Measurements from ENCODE around the gene FXYD3.

Gene FXYD3

DNA sequence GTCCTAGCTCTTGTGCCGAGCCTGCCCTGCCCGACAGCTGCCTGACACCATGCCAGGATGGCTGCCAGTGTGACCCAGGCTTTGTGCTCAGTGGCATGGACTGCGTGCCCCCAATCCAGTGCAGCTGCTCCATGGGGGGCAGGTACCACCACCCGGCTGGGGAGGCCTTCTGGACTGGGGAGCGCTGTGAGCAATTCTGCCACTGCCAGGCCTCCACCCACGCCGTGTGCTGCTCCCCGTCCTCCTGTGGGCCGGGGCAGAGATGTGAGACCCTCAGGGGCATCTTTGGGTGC, 9.4 kb upstream of the FXYD3 start:
- TF ChIP-seq SIN3A (IDR thresholded peaks at IDR 0.05; ENCODE audit: borderline replicate concordance, insufficient read depth, low read length) (no peak), POLR2AphosphoS5 (IDR thresholded peaks at IDR 0.05; ENCODE audit: low read depth, low read length) (no peak), TAF1 (IDR thresholded peaks at IDR 0.05; ENCODE audit: borderline replicate concordance, insufficient read depth, low read length) (no peak), FOXP2 (optimal IDR thresholded peaks at IDR 0.05; ENCODE audit: borderline replicate concordance, extremely low read depth, extremely low read length, insufficient read depth) (no peak)
- TF ChIP-seq, protein P1, sequence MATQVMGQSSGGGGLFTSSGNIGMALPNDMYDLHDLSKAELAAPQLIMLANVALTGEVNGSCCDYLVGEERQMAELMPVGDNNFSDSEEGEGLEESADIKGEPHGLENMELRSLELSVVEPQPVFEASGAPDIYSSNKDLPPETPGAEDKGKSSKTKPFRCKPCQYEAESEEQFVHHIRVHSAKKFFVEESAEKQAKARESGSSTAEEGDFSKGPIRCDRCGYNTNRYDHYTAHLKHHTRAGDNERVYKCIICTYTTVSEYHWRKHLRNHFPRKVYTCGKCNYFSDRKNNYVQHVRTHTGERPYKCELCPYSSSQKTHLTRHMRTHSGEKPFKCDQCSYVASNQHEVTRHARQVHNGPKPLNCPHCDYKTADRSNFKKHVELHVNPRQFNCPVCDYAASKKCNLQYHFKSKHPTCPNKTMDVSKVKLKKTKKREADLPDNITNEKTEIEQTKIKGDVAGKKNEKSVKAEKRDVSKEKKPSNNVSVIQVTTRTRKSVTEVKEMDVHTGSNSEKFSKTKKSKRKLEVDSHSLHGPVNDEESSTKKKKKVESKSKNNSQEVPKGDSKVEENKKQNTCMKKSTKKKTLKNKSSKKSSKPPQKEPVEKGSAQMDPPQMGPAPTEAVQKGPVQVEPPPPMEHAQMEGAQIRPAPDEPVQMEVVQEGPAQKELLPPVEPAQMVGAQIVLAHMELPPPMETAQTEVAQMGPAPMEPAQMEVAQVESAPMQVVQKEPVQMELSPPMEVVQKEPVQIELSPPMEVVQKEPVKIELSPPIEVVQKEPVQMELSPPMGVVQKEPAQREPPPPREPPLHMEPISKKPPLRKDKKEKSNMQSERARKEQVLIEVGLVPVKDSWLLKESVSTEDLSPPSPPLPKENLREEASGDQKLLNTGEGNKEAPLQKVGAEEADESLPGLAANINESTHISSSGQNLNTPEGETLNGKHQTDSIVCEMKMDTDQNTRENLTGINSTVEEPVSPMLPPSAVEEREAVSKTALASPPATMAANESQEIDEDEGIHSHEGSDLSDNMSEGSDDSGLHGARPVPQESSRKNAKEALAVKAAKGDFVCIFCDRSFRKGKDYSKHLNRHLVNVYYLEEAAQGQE (IDR thresholded peaks at IDR 0.05; ENCODE audit: insufficient read depth in 1 of 2, low read depth in 2 of 2, low read length in 2 of 2): no peak

DNA sequence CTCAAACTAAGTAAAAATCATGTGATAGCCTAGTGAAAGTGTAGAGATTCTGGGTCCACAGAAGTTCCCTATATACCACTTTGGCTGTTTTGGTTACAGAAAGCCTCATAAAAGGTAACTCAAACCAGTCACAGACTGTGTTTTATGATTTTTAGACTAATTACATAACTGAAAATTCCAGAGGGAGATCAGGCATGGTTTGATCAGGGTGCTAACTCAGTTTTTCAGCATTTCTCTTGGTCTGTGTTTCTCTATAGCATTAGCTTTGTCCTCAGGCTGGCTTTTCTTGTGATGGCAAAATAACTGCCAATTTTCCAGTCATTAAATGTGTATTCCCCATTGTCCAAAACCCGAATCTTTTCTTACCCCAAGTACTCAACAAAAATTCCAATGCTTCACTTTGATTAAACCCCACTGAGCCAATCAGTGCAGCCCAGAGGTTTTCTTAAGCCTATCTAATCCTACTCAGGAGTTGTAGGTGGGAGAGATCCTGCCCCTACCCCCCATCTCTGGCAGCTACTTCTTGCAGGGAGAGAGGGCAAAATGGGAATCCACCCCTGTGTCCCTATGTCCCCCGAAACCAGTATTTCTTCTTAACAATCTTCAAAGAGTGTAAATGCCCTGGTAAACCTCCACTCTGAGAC, 8.6 kb upstream of the FXYD3 start:
- TF ChIP-seq TAF1 (IDR thresholded peaks at IDR 0.05; ENCODE audit: borderline replicate concordance, insufficient read depth, low read length): no peak

DNA sequence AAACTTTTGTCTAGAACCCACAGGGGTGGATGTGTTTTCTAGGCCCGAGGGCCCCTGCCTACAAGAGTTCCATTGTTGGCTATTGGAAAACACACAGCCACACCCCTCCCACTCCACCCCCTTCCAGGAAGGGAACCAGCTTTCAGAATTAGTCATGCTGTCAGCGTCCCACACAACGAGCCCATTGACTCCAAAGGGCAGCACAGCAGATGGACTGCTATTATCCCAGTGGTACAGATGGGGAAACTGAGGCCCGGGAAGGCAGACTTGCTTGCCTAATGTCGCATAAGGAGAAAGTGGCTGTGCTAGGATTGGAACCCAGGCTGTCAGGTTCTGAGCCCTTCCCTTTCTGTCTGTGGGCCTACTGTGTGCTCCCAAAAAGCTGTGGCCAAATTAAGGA, 8.1 kb upstream of the FXYD3 start:
- no peak for TF ChIP-seq SIN3A (IDR thresholded peaks at IDR 0.05; ENCODE audit: borderline replicate concordance, insufficient read depth, low read length)

DNA sequence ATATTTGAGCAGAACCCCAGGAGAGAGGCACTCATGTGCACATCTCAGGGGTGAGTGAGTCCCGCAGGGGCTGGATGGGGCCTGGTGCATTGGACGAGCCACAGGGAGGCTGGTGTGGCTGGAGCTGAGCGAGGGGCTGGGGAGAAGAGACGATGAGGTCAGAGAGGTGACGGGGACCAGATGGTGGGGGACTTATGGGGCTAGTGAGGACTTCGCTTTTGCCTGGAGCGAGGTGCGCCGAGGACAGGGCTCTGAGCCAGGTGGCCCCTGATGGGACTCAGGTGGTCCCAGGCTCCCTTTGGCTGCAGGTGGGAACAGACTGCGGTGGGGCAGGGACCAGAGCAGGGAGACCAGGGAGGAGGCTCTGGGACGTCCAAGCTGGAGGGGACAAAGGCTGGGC, 6.9 kb upstream of the FXYD3 start:
- TF ChIP-seq SIN3A (IDR thresholded peaks at IDR 0.05; ENCODE audit: borderline replicate concordance, insufficient read depth, low read length): no peak

DNA sequence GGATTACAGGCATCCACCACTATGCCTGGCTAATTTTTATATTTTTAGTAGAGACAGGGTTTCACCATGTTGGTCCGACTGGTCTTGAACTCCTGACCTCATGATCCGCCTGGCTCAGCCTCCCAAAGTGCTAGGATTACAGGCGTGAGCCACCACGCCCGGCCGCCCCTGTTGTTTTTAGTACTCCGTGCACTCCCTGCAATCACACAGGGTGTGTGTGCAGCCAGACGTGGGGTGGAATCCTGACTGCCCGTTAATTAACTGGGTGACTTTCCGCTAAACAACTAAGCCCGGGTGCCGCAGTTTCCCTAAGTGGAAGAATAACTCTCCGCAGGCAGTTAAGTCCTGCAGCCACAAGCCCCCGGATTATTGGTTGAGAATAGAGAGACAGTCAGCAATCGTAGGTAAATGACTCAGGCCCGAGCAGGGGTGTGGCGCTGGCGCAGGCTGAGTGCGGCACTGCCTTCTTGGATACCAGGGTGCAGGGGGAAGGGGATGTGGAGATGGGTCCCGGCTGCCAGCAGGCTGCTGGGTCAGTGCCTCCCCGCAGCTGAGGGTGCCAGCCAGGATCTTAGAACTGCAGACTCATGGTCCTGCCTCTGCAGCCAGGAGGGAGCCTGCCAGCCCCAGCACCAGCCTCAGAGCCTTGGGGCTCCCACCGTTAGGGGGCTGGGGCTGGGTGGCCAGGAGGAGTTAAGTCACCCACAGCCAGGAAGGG, 6.1 kb upstream of the FXYD3 start:
- TF ChIP-seq FOXP2 (optimal IDR thresholded peaks at IDR 0.05; ENCODE audit: borderline replicate concordance, extremely low read depth, extremely low read length, insufficient read depth): no peak
- TF ChIP-seq, protein P1 (IDR thresholded peaks at IDR 0.05; ENCODE audit: insufficient read depth in 1 of 2, low read depth in 2 of 2, low read length in 2 of 2): no peak
- TF ChIP-seq TAF1 (IDR thresholded peaks at IDR 0.05; ENCODE audit: borderline replicate concordance, insufficient read depth, low read length): no peak
- TF ChIP-seq POLR2AphosphoS5 (IDR thresholded peaks at IDR 0.05; ENCODE audit: low read depth, low read length): no peak
- no peak for TF ChIP-seq SIN3A (IDR thresholded peaks at IDR 0.05; ENCODE audit: borderline replicate concordance, insufficient read depth, low read length)

DNA sequence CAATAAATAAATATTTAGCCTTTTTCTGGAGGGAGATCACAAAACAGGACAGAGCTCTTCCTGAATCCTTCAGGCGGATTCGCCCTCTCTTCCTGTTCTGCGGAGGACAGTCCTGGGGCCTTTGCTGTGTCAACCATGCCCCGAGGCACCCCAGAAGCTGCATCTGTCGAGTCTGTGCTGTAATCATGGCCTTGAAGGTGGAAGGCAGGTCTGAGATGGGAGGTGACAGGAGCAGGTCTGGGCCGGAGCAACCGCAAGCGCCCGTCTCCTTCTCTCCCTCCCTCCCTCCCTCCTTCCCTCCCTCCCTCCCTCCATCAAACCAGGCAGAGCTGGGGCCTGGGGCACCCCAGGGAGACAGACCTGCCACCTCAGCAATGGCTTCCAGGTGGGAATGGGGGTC, 4.6 kb upstream of the FXYD3 start:
- no peak for TF ChIP-seq FOXP2 (optimal IDR thresholded peaks at IDR 0.05; ENCODE audit: borderline replicate concordance, extremely low read depth, extremely low read length, insufficient read depth)
- TF ChIP-seq POLR2AphosphoS5 (IDR thresholded peaks at IDR 0.05; ENCODE audit: low read depth, low read length): no peak
- no peak for TF ChIP-seq SIN3A (IDR thresholded peaks at IDR 0.05; ENCODE audit: borderline replicate concordance, insufficient read depth, low read length)
- TF ChIP-seq TAF1 (IDR thresholded peaks at IDR 0.05; ENCODE audit: borderline replicate concordance, insufficient read depth, low read length): no peak
- TF ChIP-seq, protein P1 (IDR thresholded peaks at IDR 0.05; ENCODE audit: insufficient read depth in 1 of 2, low read depth in 2 of 2, low read length in 2 of 2): no peak

All from PFSK-1 (cell line).